Trophoblast cell (in vitro differentiated cells and primary cell): ENCODE measurements around the gene MYO7A.

Experiments used
- DNase-seq, 2 donors: peaks; one replicate each; pipeline ENCODE4 v3.0.0-alpha.2; 2016
- H2AFZ ChIP-seq: 2 replicates; pipeline ENCODE4 v1.6.1; 2013; ENCODE audit warnings: low read length, moderate library complexity, mild to moderate bottlenecking; ENCODE audit not compliant: insufficient read depth, poor library complexity
- H2AK5ac ChIP-seq: 2 replicates; pipeline ENCODE4 v1.6.1; 2013; ENCODE audit warnings: mild to moderate bottlenecking, low read length
- H2BK120ac ChIP-seq: 2 replicates; pipeline ENCODE4 v1.6.1; 2013; ENCODE audit warnings: low read length, mild to moderate bottlenecking, moderate library complexity; ENCODE audit not compliant: insufficient read depth, poor library complexity
- H2BK12ac ChIP-seq: 2 replicates; pipeline ENCODE4 v1.6.1; 2013; ENCODE audit warnings: mild to moderate bottlenecking, low read length, moderate library complexity
- H2BK5ac ChIP-seq: 2 replicates; pipeline ENCODE4 v1.6.1; 2013; ENCODE audit warnings: low read length, low read depth, moderate library complexity, mild to moderate bottlenecking; ENCODE audit not compliant: poor library complexity
- H3K14ac ChIP-seq: 2 replicates; pipeline ENCODE4 v1.6.1; 2013; ENCODE audit warnings: mild to moderate bottlenecking, low read length
- H3K18ac ChIP-seq: 2 replicates; pipeline ENCODE4 v1.6.1; 2013; ENCODE audit warnings: mild to moderate bottlenecking, low read length
- H3K23ac ChIP-seq: 2 replicates; pipeline ENCODE4 v1.6.1; 2013; ENCODE audit warnings: low read length
- H3K27ac ChIP-seq: 2 replicates; pipeline ENCODE4 v1.5.1; 2013; ENCODE audit warnings: low read depth, mild to moderate bottlenecking, inconsistent platforms, low read length, moderate library complexity
- H3K27me3 ChIP-seq: 2 replicates; pipeline ENCODE4 v1.6.1; 2013; ENCODE audit warnings: inconsistent platforms, mild to moderate bottlenecking, low read length, moderate library complexity; ENCODE audit not compliant: insufficient read depth
- H3K36me3 ChIP-seq, 2 experiments: 1 replicate in 1 of 2; 2 replicates in 1 of 2; pipeline ENCODE4 v1.6.1; 2013; ENCODE audit warnings: low read length in 2 of 2, mild to moderate bottlenecking in 2 of 2, moderate library complexity in 1 of 2; ENCODE audit not compliant: insufficient read depth in 2 of 2, control insufficient read depth in 1 of 2
- H3K4ac ChIP-seq: 2 replicates; pipeline ENCODE4 v1.6.1; 2013; ENCODE audit warnings: low read depth, mild to moderate bottlenecking, low read length, moderate library complexity
- H3K4me1 ChIP-seq, 2 experiments: 1 replicate in 1 of 2; 2 replicates in 1 of 2; pipeline ENCODE4 v1.6.1; 2013; ENCODE audit warnings: low read length in 2 of 2, mild to moderate bottlenecking in 2 of 2, moderate library complexity in 1 of 2; ENCODE audit not compliant: insufficient read depth in 2 of 2, control insufficient read depth in 1 of 2
- H3K4me2 ChIP-seq: 2 replicates; pipeline ENCODE4 v1.6.1; 2013; ENCODE audit warnings: inconsistent platforms, mild to moderate bottlenecking, low read length, moderate library complexity
- H3K4me3 ChIP-seq: 2 replicates; pipeline ENCODE4 v1.5.1; 2013; ENCODE audit warnings: mild to moderate bottlenecking, low read depth, low read length, inconsistent platforms
- H3K79me1 ChIP-seq: one replicate; pipeline ENCODE4 v1.6.1; 2013; ENCODE audit warnings: low read length
- H3K79me2 ChIP-seq: 2 replicates; pipeline ENCODE4 v1.6.1; 2013; ENCODE audit warnings: low read length, mild to moderate bottlenecking; ENCODE audit not compliant: control insufficient read depth, insufficient read depth, poor library complexity
- H3K9ac ChIP-seq: 2 replicates; pipeline ENCODE4 v1.6.1; 2013; ENCODE audit warnings: mild to moderate bottlenecking, low read length
- H3K9me3 ChIP-seq: 2 replicates; pipeline ENCODE4 v1.6.1; 2013; ENCODE audit warnings: low read depth, mild to moderate bottlenecking, control low read depth, inconsistent platforms, low read length; ENCODE audit not compliant: insufficient read depth
- H4K12ac ChIP-seq: 2 replicates; pipeline ENCODE4 v1.6.1; 2013; ENCODE audit warnings: low read depth, mild to moderate bottlenecking, low read length, moderate library complexity
- H4K8ac ChIP-seq: 2 replicates; pipeline ENCODE4 v1.6.1; 2013; ENCODE audit warnings: low read depth, mild to moderate bottlenecking, low read length, moderate library complexity
- H4K91ac ChIP-seq: one replicate; pipeline ENCODE4 v1.6.1; 2013; ENCODE audit warnings: low read depth, mild to moderate bottlenecking, low read length, moderate library complexity
- WGBS: extraction: QIAGEN DNeasy Blood & Tissue Kit; methylation state at CpG from one replicate; pipeline ENCODE4 v1.1.7; 2013; ENCODE audit warnings: missing lambda C conversion rate; ENCODE audit not compliant: insufficient read length, insufficient coverage; ENCODE audit errors: extremely low coverage; 5-methylcytosine and 5-hydroxymethylcytosine counted together

Gene MYO7A

GRCh38 chr11:77115956-77116355, 12.1 kb upstream of the MYO7A start:
- H2BK120ac ChIP-seq: no peak overlapping the region
- no peak overlapping the region for H2AFZ ChIP-seq
- H2AK5ac ChIP-seq: no peak overlapping the region
- no peaks in the 10 kb centered on the region for H3K79me2 ChIP-seq
- DNase-seq: no peak
- H3K14ac ChIP-seq: no peak overlapping the region
- H3K23ac ChIP-seq: no peak overlapping the region
- no peak overlapping the region for H3K9ac ChIP-seq
- no peaks in the 10 kb centered on the region for H3K36me3 ChIP-seq
- no peak overlapping the region for H4K91ac ChIP-seq
- H2BK12ac ChIP-seq: no peak overlapping the region
- no peaks in the 10 kb centered on the region for H3K79me1 ChIP-seq
- no peaks in the 10 kb centered on the region for H3K4me1 ChIP-seq
- no peak overlapping the region for H3K27ac ChIP-seq
- WGBS: no CpG with 5 or more reads among the region's 15 CpGs
- H4K12ac ChIP-seq: no peak overlapping the region
- no peak overlapping the region for H4K8ac ChIP-seq
- no peak overlapping the region for H3K4ac ChIP-seq
- no peak overlapping the region for H3K4me2 ChIP-seq
- no peak overlapping the region for H3K18ac ChIP-seq
- H3K4me3 ChIP-seq: no peak overlapping the region
- H3K27me3 ChIP-seq: no peaks in the 10 kb centered on the region
- H2BK5ac ChIP-seq: no peak overlapping the region
- H3K9me3 ChIP-seq: peaks cover 2% of the 10 kb centered on the region

- no peaks in the 10 kb centered on the region for H3K79me1 ChIP-seq
- H4K91ac ChIP-seq: no peak overlapping the region
- no peak overlapping the region for H3K4ac ChIP-seq
- no peak overlapping the region for H3K14ac ChIP-seq
- no CpG with 5 or more reads among the region's 7 CpGs for WGBS
- H3K4me2 ChIP-seq: no peak overlapping the region
- no peak overlapping the region for H3K18ac ChIP-seq
- no peak overlapping the region for H2AFZ ChIP-seq
- H2BK120ac ChIP-seq: no peak overlapping the region
- no peak overlapping the region for H3K9ac ChIP-seq
- no peak overlapping the region for H2AK5ac ChIP-seq
- no peak overlapping the region for H3K23ac ChIP-seq
- H3K4me1 ChIP-seq: no peaks in the 10 kb centered on the region
- DNase-seq: no peak
- H4K12ac ChIP-seq: no peak overlapping the region
- H3K9me3 ChIP-seq: peaks cover 2% of the 10 kb centered on the region
- no peak overlapping the region for H2BK5ac ChIP-seq
- no peak overlapping the region for H3K27ac ChIP-seq
- peaks cover 0 to under 1% of the 10 kb centered on the region in 2 experiments for H3K36me3 ChIP-seq
- H2BK12ac ChIP-seq: no peak overlapping the region
- no peak overlapping the region for H3K4me3 ChIP-seq
- no peak overlapping the region for H4K8ac ChIP-seq
- no peaks in the 10 kb centered on the region for H3K79me2 ChIP-seq
- H3K27me3 ChIP-seq: no peaks in the 10 kb centered on the region
Observed at GRCh38 chr11:77117492-77117891, 10.6 kb upstream of the MYO7A start.

- H3K9ac ChIP-seq: no peak overlapping the region
- H3K79me2 ChIP-seq: no peaks in the 10 kb centered on the region
- no peak overlapping the region for H2AFZ ChIP-seq
- H2AK5ac ChIP-seq: no peak overlapping the region
- H3K4ac ChIP-seq: no peak overlapping the region
- no peak overlapping the region for H4K91ac ChIP-seq
- H2BK120ac ChIP-seq: no peak overlapping the region
- H3K27me3 ChIP-seq: no peaks in the 10 kb centered on the region
- H3K9me3 ChIP-seq: peaks cover 2% of the 10 kb centered on the region
- no peak overlapping the region for H3K4me2 ChIP-seq
- no peak overlapping the region for H3K18ac ChIP-seq
- no peak overlapping the region for H2BK12ac ChIP-seq
- no peak overlapping the region for H2BK5ac ChIP-seq
- no peak for DNase-seq
- no peak overlapping the region for H3K27ac ChIP-seq
- peaks cover 0 to 1% of the 10 kb centered on the region in 2 experiments for H3K36me3 ChIP-seq
- no peak overlapping the region for H3K14ac ChIP-seq
- no peaks in the 10 kb centered on the region for H3K79me1 ChIP-seq
- no peak overlapping the region for H3K4me3 ChIP-seq
- H3K23ac ChIP-seq: no peak overlapping the region
- H4K12ac ChIP-seq: no peak overlapping the region
- H4K8ac ChIP-seq: no peak overlapping the region
- H3K4me1 ChIP-seq: no peaks in the 10 kb centered on the region
- no CpG with 5 or more reads among the region's 17 CpGs for WGBS
Observed at GRCh38 chr11:77118086-77118485, 10.0 kb upstream of the MYO7A start.

- Histone ChIP-seq H3K9ac (no peak overlapping the region), H2BK5ac (no peak overlapping the region), H3K4ac (no peak overlapping the region), H3K79me2 (no peaks in the 10 kb centered on the region), H2AK5ac (no peak overlapping the region), H4K12ac (no peak overlapping the region), H4K8ac (no peak overlapping the region), H4K91ac (no peak overlapping the region), H3K14ac (no peak overlapping the region), H3K4me3 (no peak overlapping the region), H3K27me3 (no peaks in the 10 kb centered on the region), H3K9me3 (peaks cover 4% of the 10 kb centered on the region), H2BK12ac (no peak overlapping the region), H3K23ac (no peak overlapping the region), H3K4me2 (no peak overlapping the region), H3K79me1 (no peaks in the 10 kb centered on the region), H2BK120ac (no peak overlapping the region), H3K4me1 (no peaks in the 10 kb centered on the region), H3K36me3 (peaks cover 0 to 1% of the 10 kb centered on the region in 2 experiments), H2AFZ (no peak overlapping the region), H3K27ac (no peak overlapping the region), H3K18ac (no peak overlapping the region)
- no CpG with 5 or more reads among the region's 12 CpGs for WGBS
- no peak for DNase-seq
Observed at GRCh38 chr11:77118971-77119370, 9.1 kb upstream of the MYO7A start.
